A549 (cell line): ENCODE measurements around the gene OGFOD1.

ENCODE experiments used
- BHLHE40 ChIP-seq: IDR thresholded peaks from 2 replicates; pipeline ENCODE4 v1.6.1; 2012; ENCODE audit warnings: low read depth, low read length, inconsistent platforms
- MAZ ChIP-seq: fragments of 150-350 bp; IDR thresholded peaks from 2 replicates; pipeline ENCODE4 v1.6.1; 2014; ENCODE audit warnings: antibody characterized with exemption, low read depth, low read length, borderline replicate concordance
- POLR2A ChIP-seq: IDR thresholded peaks from 2 replicates; pipeline ENCODE4 v1.6.1; 2012; ENCODE audit warnings: mild to moderate bottlenecking, low read length
- POLR2AphosphoS2 ChIP-seq: conservative IDR thresholded peaks from 2 replicates; pipeline ENCODE4 v1.6.1; 2012; ENCODE audit warnings: low read length, improper control_type of control experiment, inconsistent platforms
- RCOR1 ChIP-seq: fragments of 150-350 bp; IDR thresholded peaks from 2 replicates; pipeline ENCODE4 v1.6.1; 2014; ENCODE audit warnings: antibody characterized with exemption, low read length, low read depth
- SMC3 ChIP-seq: fragments of >200 bp; sonication (Bioruptor Twin); formaldehyde crosslinking; IDR thresholded peaks from 3 replicates; pipeline ENCODE4 v1.6.1; 2018; ENCODE audit warnings: inconsistent platforms
- TFCP2L1 ChIP-seq: fragments of 250-450 bp; sonication (Bioruptor Pico); IDR thresholded peaks from 2 replicates; pipeline ENCODE4 v1.5.0; 2021; ENCODE audit warnings: mild to moderate bottlenecking
- ZC3H11A ChIP-seq: fragments of 450-650 bp; IDR thresholded peaks from 2 replicates; pipeline ENCODE4 v1.6.1; 2014; ENCODE audit warnings: antibody characterized with exemption, mild to moderate bottlenecking
- TF ChIP-seq, protein P1 (sequence below): fragments of >200 bp; sonication (Bioruptor Twin); formaldehyde crosslinking; IDR thresholded peaks from 3 replicates; pipeline ENCODE4 v1.5.1; 2016
- TF ChIP-seq, protein P2 (sequence below): fragments of 450-650 bp; IDR thresholded peaks from 2 replicates; pipeline ENCODE4 v1.6.1; 2014; ENCODE audit warnings: antibody characterized with exemption

DNA sequence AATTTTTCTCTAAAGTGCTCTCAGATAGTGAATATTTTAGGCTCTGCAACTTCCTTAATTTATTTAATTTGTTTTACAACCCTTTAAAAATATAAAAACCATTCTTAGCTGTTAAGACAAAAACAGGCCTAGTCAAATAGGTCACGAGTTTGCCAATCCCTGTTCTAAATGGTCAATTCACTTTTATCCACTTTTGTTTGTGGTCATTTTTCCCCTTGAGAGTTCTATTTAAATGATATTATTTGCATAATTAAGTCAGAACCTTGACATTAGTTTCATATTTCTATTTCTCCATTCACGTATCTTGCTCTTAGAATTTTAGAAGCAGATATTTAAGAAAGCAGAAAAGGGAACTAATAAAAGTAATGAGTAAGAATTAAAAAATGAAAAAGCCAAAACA is 30.0 kb upstream of the OGFOD1 start:
- TF ChIP-seq BHLHE40 (no peak), RCOR1 (no peak), POLR2A (no peak), POLR2AphosphoS2 (no peak), MAZ (no peak), SMC3 (no peak), ZC3H11A (no peak), TFCP2L1 (CRISPR knock-in tag) (no peak)
- TF ChIP-seq, protein P1, sequence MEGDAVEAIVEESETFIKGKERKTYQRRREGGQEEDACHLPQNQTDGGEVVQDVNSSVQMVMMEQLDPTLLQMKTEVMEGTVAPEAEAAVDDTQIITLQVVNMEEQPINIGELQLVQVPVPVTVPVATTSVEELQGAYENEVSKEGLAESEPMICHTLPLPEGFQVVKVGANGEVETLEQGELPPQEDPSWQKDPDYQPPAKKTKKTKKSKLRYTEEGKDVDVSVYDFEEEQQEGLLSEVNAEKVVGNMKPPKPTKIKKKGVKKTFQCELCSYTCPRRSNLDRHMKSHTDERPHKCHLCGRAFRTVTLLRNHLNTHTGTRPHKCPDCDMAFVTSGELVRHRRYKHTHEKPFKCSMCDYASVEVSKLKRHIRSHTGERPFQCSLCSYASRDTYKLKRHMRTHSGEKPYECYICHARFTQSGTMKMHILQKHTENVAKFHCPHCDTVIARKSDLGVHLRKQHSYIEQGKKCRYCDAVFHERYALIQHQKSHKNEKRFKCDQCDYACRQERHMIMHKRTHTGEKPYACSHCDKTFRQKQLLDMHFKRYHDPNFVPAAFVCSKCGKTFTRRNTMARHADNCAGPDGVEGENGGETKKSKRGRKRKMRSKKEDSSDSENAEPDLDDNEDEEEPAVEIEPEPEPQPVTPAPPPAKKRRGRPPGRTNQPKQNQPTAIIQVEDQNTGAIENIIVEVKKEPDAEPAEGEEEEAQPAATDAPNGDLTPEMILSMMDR, result no peak
- TF ChIP-seq, protein P2, sequence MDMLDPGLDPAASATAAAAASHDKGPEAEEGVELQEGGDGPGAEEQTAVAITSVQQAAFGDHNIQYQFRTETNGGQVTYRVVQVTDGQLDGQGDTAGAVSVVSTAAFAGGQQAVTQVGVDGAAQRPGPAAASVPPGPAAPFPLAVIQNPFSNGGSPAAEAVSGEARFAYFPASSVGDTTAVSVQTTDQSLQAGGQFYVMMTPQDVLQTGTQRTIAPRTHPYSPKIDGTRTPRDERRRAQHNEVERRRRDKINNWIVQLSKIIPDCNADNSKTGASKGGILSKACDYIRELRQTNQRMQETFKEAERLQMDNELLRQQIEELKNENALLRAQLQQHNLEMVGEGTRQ, result no peak
